ENCODE results near the gene CD79B. TPM values are rescaled to one million over a fixed set of nuclear protein-coding genes. Genes with fewer than 3 reads are reported as not detected.
A peak's percentile ranks its signal among the peaks of the same experiment; 100 is the strongest.

Gene CD79B
- 10 to 100 TPM in 1 of 4 donors, 1 to 10 TPM in 2, not detected in 1; 2.4 to 44.6 (median 4.4) TPM for total RNA-seq

DNA sequence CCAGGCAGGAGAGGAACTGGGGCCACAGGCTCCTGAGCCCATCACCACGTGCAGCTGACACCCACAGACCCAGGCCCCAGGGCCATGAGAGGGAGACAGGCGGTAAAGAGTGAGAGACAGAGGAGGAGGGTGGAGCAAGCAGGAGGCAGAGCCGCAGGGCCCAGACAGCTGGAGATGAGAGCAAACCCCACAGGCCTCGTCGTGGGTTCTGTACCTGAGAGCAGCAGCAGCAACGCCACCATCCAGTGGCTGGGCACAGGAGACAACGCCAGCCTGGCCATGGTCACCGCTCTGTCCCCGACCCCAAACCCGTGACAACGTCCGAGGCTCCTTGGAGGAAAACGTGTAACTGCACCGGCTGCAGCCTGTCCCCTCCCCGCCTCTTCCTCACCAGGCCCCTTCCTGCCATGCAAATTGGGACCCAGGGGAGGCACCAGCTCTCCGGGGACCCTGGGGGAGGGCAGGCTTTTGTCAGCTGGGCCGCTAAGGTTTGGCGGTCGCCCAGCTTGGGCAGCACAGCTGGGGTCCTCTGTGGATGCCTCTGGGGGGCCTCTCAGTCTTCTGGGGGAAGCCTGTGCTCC, at the start of gene CD79B:
CD79B (minus strand) TSS at position 351 of the 581 bp plus-strand sequence; CDS start at position 281, 70 bp downstream.
- Histone ChIP-seq H3K27me3 (no peaks in the 10 kb centered on the region), H3K9me3 (no peaks in the 10 kb centered on the region), H3K27ac (peak within 1 kb of the TSS; percentile 52 to 91 (median 60)), H3K36me3 (no peaks in the 10 kb centered on the region), H3K4me3 (peak within 1 kb of the TSS; percentile 34 to 63 (median 42)), H3K4me1 (peaks cover 0 to 13% (median 5%) of the 10 kb centered on the region in 4 donors)
- no peak for TF ChIP-seq POLR2A (IDR thresholded peaks at IDR 0.05)
- no peak for TF ChIP-seq CTCF (IDR thresholded peaks at IDR 0.05)
- peak in 2 of 3 donors; percentile 87 to 90 for DNase-seq

DNA sequence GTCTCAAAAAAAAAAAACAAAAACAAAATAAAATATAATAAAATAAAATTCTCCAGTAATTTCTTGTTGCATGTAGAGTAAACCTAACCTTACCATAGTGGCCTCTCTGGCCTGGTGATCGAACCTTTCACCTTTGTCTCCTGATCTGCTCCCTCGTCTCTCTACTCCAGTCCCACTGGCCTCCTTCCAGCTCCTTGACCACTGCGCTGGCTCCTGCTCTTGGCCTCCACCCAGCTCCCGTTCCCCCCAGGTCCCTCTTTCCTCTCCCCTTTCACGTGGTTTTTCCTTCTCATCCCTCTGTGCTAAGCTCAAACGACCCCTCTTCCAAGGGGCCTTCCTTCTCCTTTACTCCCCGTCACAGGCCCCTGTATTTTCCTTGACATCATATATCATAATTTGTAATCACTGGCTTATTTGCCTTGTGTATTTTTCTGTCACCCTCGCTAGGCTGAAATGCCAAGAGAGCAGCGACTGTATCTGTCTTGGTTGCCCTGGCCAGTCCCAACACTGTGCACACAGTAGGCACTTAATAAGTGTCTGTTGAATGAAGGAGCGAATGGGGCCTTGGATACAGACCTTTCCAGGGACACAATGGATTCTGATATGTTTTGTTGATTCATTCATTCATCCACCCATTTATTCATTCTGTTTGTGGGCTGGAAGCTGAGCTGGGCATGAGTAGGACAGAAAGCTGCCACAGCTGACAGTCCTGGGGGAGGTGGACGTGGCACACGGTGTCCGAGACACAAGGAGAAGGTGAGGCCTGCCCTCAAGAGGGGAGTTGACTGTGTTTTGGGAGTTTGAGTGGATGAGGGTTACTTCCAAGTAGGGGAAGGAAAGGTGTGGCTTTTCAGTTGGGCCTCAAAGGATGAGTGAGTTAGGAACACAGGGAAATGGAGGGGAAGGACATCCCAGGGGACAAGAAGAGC, 46.4 kb upstream of the CD79B start:
- Histone ChIP-seq H3K36me3 (no peaks in the 10 kb centered on the region), H3K27ac (no peak overlapping the region), H3K27me3 (no peaks in the 10 kb centered on the region), H3K4me1 (no peaks in the 10 kb centered on the region), H3K4me3 (no peak overlapping the region), H3K9me3 (peaks cover 0 to 3% (median 2%) of the 10 kb centered on the region in 4 donors)
- DNase-seq, result no peak
- TF ChIP-seq POLR2A (IDR thresholded peaks at IDR 0.05) (no peak), CTCF (IDR thresholded peaks at IDR 0.05) (no peak)

GRCh38 chr17:63976702-63977101, 44.6 kb upstream of the CD79B start:
- no peak for TF ChIP-seq CTCF (IDR thresholded peaks at IDR 0.05)
- DNase-seq, result no peak
- no peak overlapping the region for H3K27ac ChIP-seq
- H3K4me1 ChIP-seq, result no peaks in the 10 kb centered on the region
- H3K4me3 ChIP-seq, result no peak overlapping the region
- H3K36me3 ChIP-seq, result no peaks in the 10 kb centered on the region
- H3K9me3 ChIP-seq, result peaks cover 0 to 3% (median 0%) of the 10 kb centered on the region in 4 donors
- no peaks in the 10 kb centered on the region for H3K27me3 ChIP-seq

DNA sequence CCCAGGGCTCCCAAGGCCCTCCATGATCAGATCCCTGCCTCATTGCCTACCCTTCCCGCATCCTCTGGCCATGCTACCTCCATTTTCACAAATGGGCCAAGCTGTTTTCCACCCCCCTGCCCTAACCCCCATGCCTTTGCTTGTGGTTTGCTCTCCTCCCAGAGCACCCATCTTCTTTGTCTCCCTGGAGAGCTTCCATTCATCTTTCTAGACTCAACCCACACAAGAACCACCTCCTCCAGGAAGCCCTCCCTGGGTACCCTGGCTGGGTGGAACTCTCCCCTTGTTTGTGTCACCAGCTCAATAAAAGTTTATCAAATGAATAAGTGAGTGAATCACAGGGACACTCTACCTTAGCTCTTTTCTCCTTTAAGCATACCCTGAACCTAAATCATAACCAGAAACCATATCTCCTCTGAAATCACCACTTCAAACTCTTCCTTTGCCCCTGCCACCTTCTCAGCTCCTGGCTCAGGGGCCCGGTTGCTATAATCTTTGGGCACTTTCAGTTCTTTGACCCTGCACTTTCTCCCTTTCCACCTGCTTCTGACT, 43.5 kb upstream of the CD79B start:
- DNase-seq, result no peak
- no peak overlapping the region for H3K27ac ChIP-seq

More for the DNA sequence above, 43.5 kb upstream of the CD79B start:
- H3K9me3 ChIP-seq, result no peaks in the 10 kb centered on the region
- H3K36me3 ChIP-seq, result no peaks in the 10 kb centered on the region
- no peaks in the 10 kb centered on the region for H3K27me3 ChIP-seq
- no peak overlapping the region for H3K4me3 ChIP-seq
- H3K4me1 ChIP-seq, result no peaks in the 10 kb centered on the region
- no peak for TF ChIP-seq CTCF (IDR thresholded peaks at IDR 0.05)
- TF ChIP-seq POLR2A (IDR thresholded peaks at IDR 0.05), result no peak
